GM18867 (cell line): Measurements from ENCODE around the gene TEPSIN.

Experiments used
- ATAC-seq: cut with Tn5 transposase; IDR thresholded peaks from one replicate; pipeline ENCODE4 v1.9.1; 2021; ENCODE audit warnings: mild to moderate bottlenecking, moderate library complexity; ENCODE audit not compliant: unreplicated experiment

TEPSIN gene

GRCh38 chr17:81238815-81239713 is at the start of gene TEPSIN, which contains the start of gene NDUFAF8:
TSS of gene TEPSIN (minus strand) at chr17:81239055. CDS start at chr17:81239033, 22 bp downstream.
TSS of gene NDUFAF8 (plus strand) at chr17:81239318. CDS start at chr17:81239364, 46 bp downstream.
- ATAC-seq, result peak; percentile 87

GRCh38 chr17:81287741-81288430 is 49.0 kb upstream of the TEPSIN start:
- ATAC-seq, result no peak

- no peak for ATAC-seq
These were observed 48.3 kb upstream of the TEPSIN start for GRCh38 chr17:81287152-81287551.

GRCh38 chr17:81286491-81287145 is 47.8 kb upstream of the TEPSIN start:
- no peak for ATAC-seq

GRCh38 chr17:81285894-81286293 is 47.0 kb upstream of the TEPSIN start:
- ATAC-seq, result no peak

GRCh38 chr17:81285179-81285878 is 46.5 kb upstream of the TEPSIN start:
- no peak for ATAC-seq

- no peak for ATAC-seq
These were observed 44.0 kb upstream of the TEPSIN start for GRCh38 chr17:81282876-81283275.

- ATAC-seq, result no peak
These were observed 43.3 kb upstream of the TEPSIN start for GRCh38 chr17:81282141-81282540.

- no peak for ATAC-seq
These were observed 41.7 kb upstream of the TEPSIN start for GRCh38 chr17:81280571-81280970.

GRCh38 chr17:81279278-81280275 is 40.7 kb upstream of the TEPSIN start:
- no peak for ATAC-seq

- no peak for ATAC-seq
These were observed 40.0 kb upstream of the TEPSIN start for GRCh38 chr17:81278831-81279230.

GRCh38 chr17:81277946-81278693 is 39.3 kb upstream of the TEPSIN start:
- ATAC-seq, result no peak

- no peak for ATAC-seq
These were observed 38.6 kb upstream of the TEPSIN start for GRCh38 chr17:81277421-81277820.

GRCh38 chr17:81276781-81277180 is 37.9 kb upstream of the TEPSIN start:
- no peak for ATAC-seq

- no peak for ATAC-seq
These were observed 35.6 kb upstream of the TEPSIN start for GRCh38 chr17:81274471-81274855.

GRCh38 chr17:81273698-81274470 is 35.0 kb upstream of the TEPSIN start:
- ATAC-seq, result no peak

GRCh38 chr17:81272616-81273015 is 33.8 kb upstream of the TEPSIN start:
- no peak for ATAC-seq

GRCh38 chr17:81271226-81271625 is 32.4 kb upstream of the TEPSIN start:
- no peak for ATAC-seq
